EL (cell line): Measurements from ENCODE around the gene AFF1.

Source experiments
- DNase-seq: peaks from one replicate; pipeline ENCODE4 v3.0.0-alpha.2; 2016

Gene AFF1

DNA sequence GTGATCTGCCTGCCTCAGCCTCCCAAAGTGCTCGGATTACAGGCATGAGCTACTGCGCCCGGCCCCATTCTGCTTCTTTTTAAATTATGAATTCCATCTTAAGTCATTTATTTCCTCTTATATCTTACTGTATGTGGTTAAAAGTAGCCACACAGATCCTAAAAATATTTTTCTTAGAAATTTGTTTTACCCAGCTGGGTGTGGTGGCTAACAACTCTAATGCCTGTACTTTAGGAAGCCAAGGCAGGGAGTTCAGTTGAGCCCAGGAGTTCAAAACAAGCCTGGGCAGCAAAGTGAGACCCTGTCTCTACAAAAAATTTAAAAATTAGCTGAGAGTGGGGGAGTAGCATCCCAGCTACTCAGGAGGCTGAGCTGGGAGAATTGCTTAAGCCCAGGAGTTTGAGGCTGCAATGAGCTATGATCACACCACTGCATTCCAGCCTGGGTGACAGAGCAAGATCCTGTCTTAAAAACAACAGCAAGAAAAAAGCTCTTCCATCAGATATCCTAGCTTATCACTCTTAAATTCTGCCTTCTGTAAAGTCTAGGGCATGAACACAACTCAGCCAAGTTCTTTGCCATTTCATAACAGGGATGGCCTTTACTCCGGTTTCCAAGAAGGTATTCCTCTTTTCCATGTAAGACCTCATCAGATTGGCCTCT lies 15.1 kb upstream of the AFF1 start:
- peak; percentile 45 for DNase-seq

DNA sequence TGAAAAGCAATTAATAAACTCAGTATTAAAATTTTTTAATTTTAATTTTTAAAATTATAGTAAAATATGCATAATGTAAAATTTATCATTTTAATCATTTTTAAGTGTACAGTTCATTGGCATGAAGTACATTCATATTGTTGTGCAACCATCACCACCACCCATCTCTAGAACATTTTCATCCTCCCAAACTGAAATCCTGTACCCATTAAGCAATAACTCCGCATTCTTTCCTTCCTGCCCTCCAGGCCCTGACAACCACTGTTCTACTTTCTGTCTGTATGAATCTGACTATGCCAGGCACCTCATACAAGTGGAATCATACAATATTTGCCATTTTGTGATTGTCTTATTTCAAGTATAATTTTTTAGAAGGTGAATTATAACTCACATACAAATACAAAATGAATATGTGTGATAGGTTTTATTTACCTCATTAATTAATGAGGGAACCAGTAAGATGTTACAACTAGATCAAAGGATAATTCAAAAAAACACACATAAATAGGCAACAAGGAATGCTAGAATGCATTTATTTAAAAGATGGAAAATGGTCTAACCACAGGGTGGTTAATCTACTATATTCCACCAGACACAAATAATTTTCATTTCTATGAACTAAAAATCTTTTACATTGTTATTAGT lies 13.1 kb upstream of the AFF1 start:
- DNase-seq = peak; percentile 60

- DNase-seq = peak; percentile 89
Measured at GRCh38 chr4:86924811-86925210, 10.0 kb upstream of the AFF1 start.

DNA sequence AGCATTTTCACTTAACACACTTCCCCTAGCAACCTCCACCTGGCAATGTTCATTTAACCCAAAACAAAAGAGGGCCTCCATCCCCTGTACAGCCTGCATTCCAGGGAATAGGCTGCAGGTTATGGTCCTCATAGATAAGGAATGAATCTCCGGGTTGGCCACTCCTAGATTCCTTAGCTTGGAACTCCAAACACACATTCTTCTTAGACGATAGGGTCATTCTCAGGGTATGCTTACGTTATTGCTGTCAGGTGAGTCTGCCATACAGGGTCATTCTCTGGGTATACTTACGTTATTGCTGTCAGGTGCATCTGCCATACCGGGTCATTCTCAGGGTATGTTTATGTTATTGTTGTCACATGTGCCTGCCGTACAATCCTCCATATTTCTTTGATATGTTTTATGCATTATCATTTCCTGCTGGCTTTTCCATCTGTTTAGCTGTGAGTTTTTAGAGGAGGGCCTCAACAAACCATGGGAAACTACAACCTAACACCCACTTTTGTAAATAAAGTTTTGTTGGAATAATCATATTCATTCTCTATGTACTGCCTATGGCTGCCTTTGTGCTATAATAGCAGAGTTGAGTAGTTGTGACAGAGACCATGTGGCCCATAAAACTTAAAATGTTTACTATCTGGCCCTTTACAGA lies 8.2 kb upstream of the AFF1 start:
- peak; percentile 25 for DNase-seq

DNA sequence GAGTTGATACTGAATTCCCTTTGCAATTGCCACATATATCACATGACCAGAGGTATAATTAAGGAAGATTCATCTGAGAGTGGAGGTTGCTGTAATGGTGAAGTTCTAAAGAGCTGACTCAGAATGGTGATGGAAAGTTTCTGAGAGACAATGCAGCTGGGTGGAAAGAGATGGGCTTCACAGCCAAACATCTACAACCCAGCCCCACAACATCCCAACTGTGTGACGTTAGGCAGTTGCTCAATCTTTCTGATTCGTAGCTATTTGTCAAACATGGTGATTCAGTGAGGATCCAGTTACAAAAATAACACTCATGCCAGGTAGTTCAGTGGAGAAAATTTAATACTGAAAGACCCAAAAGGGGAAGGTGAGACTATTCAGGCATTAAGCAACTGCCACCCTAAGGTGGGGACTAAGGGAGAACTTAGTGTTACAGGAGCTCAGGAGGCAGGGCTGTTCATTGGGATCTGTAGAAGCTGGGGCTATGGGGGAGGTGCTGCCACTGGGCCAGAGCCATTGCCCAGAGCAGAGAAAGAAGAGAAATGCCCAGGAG lies 6.9 kb upstream of the AFF1 start:
- peak; percentile 95 for DNase-seq

DNA sequence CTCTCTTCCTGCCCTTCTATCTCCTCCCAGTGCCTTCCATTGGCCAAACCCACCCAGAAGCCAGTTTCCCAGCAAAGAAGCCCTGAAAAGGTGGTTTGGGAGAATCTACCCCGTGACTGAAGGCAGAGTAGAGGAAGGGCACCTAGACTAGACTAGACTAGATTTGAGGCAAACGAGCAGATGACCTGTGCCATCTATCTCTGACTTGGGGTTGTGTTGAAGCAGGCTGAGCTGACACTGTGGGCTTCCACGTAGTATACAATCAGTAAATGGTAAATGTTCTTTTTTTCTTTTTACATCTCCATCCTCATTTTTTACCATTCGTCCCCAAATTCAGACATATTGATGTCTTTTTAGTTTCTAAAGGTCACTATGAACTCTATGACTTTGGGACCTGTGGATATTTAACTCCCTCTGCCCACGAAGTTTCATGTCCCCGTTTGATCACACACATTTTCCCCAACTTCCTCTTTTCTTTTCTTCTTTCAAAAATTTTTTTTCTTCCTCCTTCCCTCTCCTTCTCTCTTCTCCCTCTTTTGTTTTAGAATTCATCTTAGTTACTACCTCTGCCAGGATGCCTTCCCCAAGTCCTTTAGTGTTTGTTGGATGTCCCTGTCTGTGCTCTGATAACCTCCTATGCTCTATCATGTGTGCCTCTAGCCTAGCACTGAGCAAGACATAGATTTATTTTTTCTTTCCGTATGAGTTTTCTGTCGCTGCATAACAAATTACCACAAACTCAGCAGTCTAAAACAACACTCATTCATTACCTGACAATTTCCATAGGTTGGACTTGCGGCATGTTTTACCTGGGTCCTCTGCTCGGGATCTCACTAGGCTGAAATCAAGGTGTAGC lies 6.2 kb upstream of the AFF1 start:
- DNase-seq = no peak

DNA sequence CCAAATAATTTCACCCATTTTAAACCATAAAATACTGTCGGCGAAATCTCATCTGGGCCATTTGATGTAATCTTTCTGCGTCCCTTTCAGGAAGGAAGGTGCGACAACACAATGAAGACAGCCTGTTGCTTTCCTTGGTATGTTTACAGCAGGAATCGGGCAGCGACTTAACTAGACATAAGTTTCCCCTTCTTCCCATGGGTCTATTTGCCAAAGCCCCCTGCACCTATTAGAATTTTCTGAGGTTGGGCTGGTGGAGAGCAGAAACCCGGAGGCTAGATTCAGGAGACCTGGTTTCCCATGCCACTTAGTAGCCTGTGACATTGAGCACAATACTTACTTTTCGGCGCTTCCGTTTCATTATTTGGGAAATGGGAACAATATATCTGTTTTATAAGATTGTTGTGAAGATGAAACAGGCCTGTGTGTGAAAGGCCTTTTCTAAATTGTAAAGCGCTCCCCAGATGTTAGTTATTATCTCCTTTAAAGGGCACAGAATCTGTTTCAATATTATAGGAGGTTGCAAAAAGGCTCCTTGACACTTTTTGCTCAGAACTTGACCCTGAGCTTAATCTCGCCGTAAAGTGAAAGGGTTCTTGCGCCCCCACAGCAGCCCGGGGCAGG lies 552 bp upstream of the AFF1 start:
- DNase-seq = no peak

DNA sequence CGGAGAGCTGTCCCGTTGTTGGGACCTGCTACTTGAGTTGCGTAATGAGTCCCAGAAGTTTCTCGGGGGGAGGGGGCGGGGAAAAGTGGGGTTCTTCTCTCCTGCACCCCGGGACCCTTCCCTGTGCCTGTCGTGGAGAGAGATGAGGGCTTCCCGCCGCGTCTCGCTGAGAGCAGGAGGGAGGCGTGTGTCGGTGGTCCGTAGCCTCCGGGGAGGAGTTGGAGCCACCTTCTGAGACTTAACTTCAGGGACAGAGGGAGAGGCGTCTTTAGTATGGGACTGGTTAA lies 698 bp downstream of the AFF1 start:
- DNase-seq = no peak

DNA sequence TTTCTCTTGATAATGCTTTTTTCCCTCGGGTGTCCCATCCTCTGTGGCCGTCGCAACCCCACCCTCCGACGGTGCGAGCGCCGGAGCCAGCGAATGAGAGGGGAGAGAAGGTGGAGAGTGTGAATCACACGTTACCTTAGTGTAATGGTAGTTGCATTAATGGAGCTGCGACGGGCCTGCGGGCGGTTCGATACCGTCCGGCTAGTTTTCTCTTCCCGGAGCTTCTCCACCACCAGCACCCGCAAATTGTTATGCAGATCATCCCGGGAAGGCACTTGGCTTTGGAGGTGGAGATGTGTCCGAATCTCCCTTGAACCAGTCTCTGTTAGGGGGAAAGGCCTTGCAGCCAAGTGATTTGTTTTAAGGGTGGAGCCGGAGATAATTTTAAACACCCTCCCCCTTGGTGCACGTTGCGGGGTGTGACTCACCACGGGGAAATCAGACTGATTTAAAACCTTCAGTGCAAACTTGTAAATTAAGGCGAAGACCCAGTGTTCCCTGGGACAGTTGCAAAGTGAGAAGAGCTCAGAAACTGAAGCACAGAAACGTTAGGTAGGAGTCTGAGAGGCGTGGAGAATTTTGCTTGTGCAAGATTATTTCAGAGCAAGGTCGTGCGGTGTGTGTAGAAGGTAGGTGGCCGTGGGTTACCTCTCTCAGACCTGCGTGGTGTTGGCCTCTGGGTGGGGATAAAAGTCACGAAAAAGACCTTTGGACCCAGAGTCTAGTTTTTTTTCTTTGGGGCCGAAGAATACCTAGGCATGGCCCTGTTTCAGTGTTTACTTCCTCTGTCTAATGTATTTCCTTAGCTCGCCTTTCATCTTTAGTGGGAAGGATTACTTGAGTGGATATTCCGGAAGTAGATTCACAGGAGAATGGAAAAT lies 1.3 kb downstream of the AFF1 start:
- DNase-seq = peak; percentile 74

DNA sequence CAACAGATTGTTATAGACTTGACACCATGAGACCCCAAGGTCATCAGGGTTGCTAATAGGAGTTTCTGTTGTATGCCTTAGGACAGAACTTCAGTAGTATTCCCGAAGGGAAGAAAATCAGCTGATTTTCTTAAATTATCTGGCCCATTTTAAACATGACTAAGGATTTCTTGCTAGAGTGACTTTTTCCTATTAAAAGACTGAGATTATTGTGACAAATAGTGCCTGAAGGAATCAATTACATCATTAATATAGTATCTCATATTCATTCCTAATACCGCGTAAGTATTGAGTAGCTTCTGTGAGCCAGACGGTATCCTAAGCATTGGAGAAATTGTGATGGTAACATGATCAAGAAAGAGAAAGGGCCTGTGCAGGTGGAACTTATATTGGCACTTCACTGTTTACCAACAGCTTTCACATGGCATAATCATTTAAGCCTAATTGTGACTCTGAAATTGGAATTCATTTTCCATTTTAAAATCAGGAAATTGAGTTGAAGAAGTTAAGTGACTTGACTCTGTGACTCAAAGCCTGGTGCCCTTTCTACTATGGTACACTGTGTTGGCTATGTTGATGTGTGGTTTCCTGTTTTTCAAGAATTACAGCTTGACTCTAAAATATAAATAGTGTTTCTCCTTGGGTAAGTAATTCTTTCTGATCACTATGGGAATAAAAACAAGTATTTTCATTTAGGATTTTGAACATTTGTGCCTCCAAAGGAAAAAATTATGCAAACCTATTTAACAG lies 4.1 kb downstream of the AFF1 start:
- DNase-seq = no peak

- DNase-seq = peak; percentile 22
Measured at GRCh38 chr4:86939729-86940575, 5.1 kb downstream of the AFF1 start.

GRCh38 chr4:86940920-86941460 lies 6.2 kb downstream of the AFF1 start:
- DNase-seq = no peak

GRCh38 chr4:86942185-86942666 lies 7.4 kb downstream of the AFF1 start:
- peak; percentile 49 for DNase-seq

DNA sequence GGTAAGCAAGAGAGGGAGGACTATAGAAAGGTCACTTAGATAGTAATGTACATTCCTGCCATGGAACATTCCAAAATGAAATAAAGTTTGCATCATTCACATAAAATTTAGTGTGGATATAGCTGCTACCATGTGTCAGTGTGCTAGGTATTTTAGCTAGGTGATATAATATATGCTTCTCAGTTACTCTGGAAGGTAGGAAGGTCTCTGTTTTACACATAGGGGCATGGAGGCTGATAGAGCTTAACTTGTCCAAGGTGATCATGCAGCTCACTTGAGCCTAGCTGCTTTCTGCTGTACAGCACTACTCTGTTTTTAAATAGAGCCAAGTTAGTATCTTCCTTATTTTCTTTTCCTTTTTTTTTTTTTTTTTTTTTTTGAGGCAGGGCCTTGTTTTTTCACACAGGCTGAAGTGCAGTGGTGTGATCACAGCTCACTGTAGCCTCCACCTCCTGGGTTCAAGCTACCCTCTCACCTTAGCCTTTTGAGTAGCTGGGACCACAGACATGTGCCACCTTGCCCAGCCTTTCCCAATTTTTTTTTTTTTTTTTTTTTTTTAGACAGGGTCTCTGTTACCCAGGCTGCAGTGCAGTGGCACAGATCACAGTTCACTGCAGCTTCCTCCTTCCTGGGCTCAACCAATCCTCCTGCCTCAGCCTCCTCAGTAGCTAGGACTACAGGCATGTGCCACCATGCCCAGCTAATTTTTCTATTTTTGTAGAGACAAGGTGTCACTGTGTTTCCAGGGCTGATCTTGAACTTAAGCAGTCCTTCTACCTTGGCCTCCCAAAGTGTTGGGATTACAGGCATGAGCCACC lies 10.4 kb downstream of the AFF1 start:
- no peak for DNase-seq

DNA sequence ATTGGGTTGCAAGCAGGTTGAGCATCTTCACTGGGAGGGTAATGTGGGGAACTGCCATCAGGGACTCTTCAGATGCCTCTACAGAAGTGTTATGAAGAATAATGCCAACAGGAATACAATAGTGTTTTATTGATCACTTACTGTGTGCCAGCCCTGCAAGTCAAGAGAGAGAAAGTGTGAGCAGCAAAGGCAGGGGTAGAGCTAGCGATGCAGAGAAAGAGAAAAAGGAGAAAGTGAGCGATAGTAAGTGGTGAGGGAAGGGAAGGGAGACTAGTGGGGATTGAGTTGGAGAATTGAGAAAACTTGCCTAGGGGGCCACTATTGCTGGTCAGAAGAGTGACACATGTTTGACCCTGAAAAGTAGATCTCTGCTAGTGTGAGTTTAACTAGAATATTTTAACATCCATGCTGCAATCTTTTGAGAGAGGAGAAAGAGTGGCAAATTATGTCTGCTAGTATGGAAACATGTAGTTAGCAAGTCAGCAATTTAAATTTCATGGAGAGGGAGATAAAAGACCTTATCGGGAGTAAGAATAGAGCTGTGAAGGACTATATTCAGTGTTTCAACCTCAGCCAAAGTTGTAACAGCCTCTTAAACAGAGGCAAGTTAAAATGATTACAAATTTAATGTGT lies 12.2 kb downstream of the AFF1 start:
- DNase-seq = no peak

GRCh38 chr4:86947501-86948120 lies 12.8 kb downstream of the AFF1 start:
- DNase-seq = no peak

DNA sequence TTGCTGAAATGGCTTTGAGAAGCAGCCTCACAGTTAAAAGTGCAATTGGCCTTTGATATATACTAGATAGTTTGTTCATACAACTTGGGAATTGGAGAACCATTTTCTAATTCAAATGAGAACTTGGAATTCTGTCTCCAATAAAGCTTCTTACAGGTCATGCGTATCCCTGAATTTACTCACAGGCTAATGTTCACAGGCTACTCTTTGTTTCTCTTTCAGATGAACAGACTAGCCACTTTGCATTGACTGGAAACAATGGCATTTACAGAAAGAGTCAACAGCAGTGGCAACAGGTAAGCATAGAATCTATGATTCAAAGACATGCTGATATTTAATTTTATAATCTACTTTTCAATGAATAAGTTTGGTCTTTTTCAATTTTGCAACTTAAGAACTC lies 13.5 kb downstream of the AFF1 start:
- no peak for DNase-seq
